Osteoblast (primary cell): Measurements from ENCODE around the gene ESR1. TPM values are rescaled to one million over a fixed set of nuclear protein-coding genes. Genes with fewer than 3 reads are reported as not detected.
A peak's percentile ranks its signal among the peaks of the same experiment; 100 is the strongest.

ENCODE experiments used
- DNase-seq: peaks from one replicate; pipeline ENCODE4 v3.0.0; 2011; ENCODE audit warnings: low spot score, mixed read lengths; ENCODE audit not compliant: insufficient read length; ENCODE audit errors: missing footprints
- H2AFZ ChIP-seq: 2 replicates; pipeline ENCODE4 v1.6.0; 2011; ENCODE audit warnings: mild to moderate bottlenecking, low read length
- H3K27ac ChIP-seq: 2 replicates; pipeline ENCODE4 v1.5.1; 2011; ENCODE audit warnings: mild to moderate bottlenecking, low read depth, low read length, moderate library complexity
- H3K27me3 ChIP-seq: 2 replicates; pipeline ENCODE4 v1.6.0; 2012; ENCODE audit warnings: mild to moderate bottlenecking, control low read depth, inconsistent platforms, low read length, moderate library complexity; ENCODE audit not compliant: insufficient read depth
- H3K36me3 ChIP-seq: 2 replicates; pipeline ENCODE4 v1.5.1; 2011; ENCODE audit warnings: mild to moderate bottlenecking, low read length, control low read depth, moderate library complexity; ENCODE audit not compliant: insufficient read depth
- H3K4me1 ChIP-seq: 2 replicates; pipeline ENCODE4 v1.5.1; 2011; ENCODE audit warnings: mild to moderate bottlenecking, low read length, control low read depth, moderate library complexity; ENCODE audit not compliant: insufficient read depth
- H3K4me2 ChIP-seq: 2 replicates; pipeline ENCODE4 v1.6.0; 2011; ENCODE audit warnings: mild to moderate bottlenecking, low read length; ENCODE audit not compliant: insufficient read depth
- H3K4me3 ChIP-seq: fragments of 200-600 bp; sonication (generic); 3 replicates; pipeline ENCODE4 v1.5.1; 2012; ENCODE audit warnings: mild to moderate bottlenecking, low read length, inconsistent platforms; ENCODE audit not compliant: insufficient read depth
- H3K79me2 ChIP-seq: 2 replicates; pipeline ENCODE4 v1.6.0; 2012; ENCODE audit warnings: mild to moderate bottlenecking, low read length, control low read depth, inconsistent platforms; ENCODE audit not compliant: insufficient read depth
- H3K9me3 ChIP-seq: 2 replicates; pipeline ENCODE4 v1.5.1; 2011; ENCODE audit warnings: low read depth, low read length, control low read depth
- H4K20me1 ChIP-seq: 2 replicates; pipeline ENCODE4 v1.6.0; 2012; ENCODE audit warnings: mild to moderate bottlenecking, low read length, control low read depth; ENCODE audit not compliant: insufficient read depth
- total RNA-seq: library from RNA; depleted of rRNA; stranded (reverse); fragments of >200 nt; gene quantifications from 2 replicates; pipeline ENCODE4 v1.2.3, GENCODE V29; 2012
- TF ChIP-seq, protein P1 (sequence below): IDR thresholded peaks from 2 replicates; pipeline ENCODE4 v1.5.1; 2011; ENCODE audit warnings: mild to moderate bottlenecking, low read depth, low read length, moderate library complexity; ENCODE audit errors: extremely low read depth

ESR1 gene
- total RNA-seq, 1 donor: 3.3 TPM

DNA sequence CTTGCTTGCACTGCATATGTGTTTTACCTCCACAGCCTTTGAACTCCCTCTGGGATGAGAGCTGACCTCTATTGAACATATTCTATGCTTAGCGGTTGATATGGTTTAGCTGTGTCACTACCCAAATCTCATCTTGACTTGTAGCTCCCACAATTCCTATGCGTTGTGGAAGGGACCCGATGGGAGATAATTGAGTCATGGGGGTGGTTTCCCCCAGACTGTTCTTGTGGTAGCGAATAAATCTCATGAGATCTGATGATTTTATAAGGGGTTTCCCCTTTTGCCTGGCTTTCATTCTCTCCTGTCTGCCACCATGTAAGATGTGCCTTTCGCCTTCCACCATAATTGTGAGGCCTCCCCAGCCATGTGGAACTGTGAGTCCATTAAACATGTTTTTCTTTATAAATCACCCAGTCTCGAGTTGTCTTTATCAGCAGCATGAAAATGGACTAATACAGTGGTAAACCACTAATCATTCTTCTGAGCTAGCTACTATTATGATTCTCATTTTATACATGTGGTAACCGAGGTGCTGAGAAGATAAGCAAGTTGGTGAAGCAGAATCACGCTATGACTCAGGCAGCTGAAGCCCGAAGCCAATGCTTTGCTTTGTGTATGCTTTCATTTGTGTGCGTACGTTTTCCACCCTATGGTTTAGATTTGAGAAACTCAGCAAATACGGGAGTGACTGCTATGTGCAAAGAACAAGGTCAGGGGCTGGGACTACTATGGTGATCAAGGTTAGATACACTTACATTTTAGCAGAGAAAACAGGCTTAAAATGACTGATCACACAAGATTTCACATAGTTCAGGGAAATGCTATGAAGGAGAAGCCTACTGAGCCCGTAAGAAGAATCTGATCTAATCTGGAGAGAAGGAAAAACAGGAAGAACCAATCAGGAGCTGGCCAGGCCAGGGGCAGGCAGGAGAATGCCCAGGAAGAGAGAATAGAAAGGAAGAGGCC lies 363.5 kb downstream of the ESR1 start:
- peaks cover 11% of the 10 kb centered on the region for H3K36me3 ChIP-seq
- H3K79me2 ChIP-seq: no peaks in the 10 kb centered on the region
- H3K4me3 ChIP-seq: peak overlapping the region; percentile 40
- H3K27me3 ChIP-seq: no peaks in the 10 kb centered on the region
- no peaks in the 10 kb centered on the region for H4K20me1 ChIP-seq
- TF ChIP-seq, protein P1, sequence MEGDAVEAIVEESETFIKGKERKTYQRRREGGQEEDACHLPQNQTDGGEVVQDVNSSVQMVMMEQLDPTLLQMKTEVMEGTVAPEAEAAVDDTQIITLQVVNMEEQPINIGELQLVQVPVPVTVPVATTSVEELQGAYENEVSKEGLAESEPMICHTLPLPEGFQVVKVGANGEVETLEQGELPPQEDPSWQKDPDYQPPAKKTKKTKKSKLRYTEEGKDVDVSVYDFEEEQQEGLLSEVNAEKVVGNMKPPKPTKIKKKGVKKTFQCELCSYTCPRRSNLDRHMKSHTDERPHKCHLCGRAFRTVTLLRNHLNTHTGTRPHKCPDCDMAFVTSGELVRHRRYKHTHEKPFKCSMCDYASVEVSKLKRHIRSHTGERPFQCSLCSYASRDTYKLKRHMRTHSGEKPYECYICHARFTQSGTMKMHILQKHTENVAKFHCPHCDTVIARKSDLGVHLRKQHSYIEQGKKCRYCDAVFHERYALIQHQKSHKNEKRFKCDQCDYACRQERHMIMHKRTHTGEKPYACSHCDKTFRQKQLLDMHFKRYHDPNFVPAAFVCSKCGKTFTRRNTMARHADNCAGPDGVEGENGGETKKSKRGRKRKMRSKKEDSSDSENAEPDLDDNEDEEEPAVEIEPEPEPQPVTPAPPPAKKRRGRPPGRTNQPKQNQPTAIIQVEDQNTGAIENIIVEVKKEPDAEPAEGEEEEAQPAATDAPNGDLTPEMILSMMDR: no peak
- peak; percentile 36 for DNase-seq
- H3K9me3 ChIP-seq: no peaks in the 10 kb centered on the region
- H3K4me2 ChIP-seq: peak overlapping the region; percentile 64
- H3K4me1 ChIP-seq: peaks cover 10% of the 10 kb centered on the region
- peak overlapping the region; percentile 52 for H3K27ac ChIP-seq
- H2AFZ ChIP-seq: no peak overlapping the region

DNA sequence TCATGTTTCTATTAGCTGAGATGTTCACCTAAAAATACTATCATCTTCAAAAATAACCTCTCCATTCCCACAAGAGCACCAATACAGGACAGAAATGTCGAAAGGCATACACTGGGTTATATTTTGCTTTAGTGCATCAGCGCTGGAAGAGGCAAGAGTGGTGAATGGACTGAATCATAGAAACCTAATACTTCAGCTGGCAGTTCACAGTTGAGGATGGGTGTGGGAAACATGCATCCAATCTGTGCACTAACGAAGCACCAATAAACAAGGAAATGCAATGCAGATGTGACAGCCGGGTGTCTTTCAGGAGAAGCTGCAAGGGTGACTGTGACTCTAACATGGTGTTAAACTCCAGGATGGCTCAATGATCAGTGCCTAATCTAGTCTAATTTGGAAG lies 365.8 kb downstream of the ESR1 start:
- Histone ChIP-seq H3K27me3 (no peaks in the 10 kb centered on the region), H4K20me1 (no peaks in the 10 kb centered on the region), H3K27ac (no peak overlapping the region), H3K9me3 (no peaks in the 10 kb centered on the region), H3K4me3 (no peak overlapping the region), H3K4me1 (peaks cover 10% of the 10 kb centered on the region), H2AFZ (no peak overlapping the region), H3K4me2 (no peak overlapping the region), H3K79me2 (no peaks in the 10 kb centered on the region), H3K36me3 (peaks cover 16% of the 10 kb centered on the region)
- no peak for DNase-seq
- TF ChIP-seq, protein P1: no peak

DNA sequence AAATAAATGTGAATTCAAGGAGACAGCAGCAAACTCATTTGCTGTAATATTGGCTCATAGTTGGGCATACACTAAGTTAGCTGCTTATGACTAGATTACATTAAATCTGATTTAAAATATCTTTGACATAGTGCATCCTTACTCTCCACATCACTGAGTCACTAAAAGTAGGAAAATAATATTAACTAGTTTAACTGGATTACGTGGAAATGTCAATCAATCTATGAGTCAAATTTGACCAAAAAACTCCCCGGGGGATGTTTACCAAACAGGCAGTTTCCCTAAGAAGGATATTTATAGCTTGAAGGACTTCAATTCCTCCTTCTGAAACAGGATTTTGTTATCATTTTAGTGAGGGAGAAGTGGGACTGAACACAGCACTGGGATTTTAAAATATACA lies 366.5 kb downstream of the ESR1 start:
- peaks cover 18% of the 10 kb centered on the region for H3K36me3 ChIP-seq
- TF ChIP-seq, protein P1: no peak
- H3K9me3 ChIP-seq: no peaks in the 10 kb centered on the region
- no peaks in the 10 kb centered on the region for H3K27me3 ChIP-seq
- peaks cover 10% of the 10 kb centered on the region for H3K4me1 ChIP-seq
- H4K20me1 ChIP-seq: no peaks in the 10 kb centered on the region
- H3K79me2 ChIP-seq: no peaks in the 10 kb centered on the region
- no peak overlapping the region for H2AFZ ChIP-seq
- no peak overlapping the region for H3K4me3 ChIP-seq
- H3K4me2 ChIP-seq: no peak overlapping the region
- DNase-seq: no peak
- no peak overlapping the region for H3K27ac ChIP-seq

DNA sequence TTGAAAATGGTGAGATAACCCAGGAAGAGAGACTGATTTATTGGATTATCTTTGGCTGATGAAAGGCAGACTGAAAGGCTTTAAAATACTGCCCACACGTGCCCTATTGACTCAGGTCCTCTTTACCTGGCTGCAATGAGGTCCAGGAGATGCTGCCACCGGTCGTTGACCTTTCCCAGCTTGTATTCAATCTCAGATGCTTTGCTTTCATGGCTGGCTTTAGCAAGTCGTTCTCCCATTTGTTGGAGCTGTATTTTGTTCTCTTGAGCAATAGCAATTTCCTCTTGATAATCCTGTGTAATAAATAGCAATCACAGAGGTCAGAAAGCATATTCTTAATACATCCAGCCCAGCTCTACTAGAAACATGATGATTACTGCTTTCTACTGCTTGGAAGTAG lies 368.8 kb downstream of the ESR1 start:
- TF ChIP-seq, protein P1: no peak
- no peak overlapping the region for H3K4me2 ChIP-seq
- peaks cover 18% of the 10 kb centered on the region for H3K36me3 ChIP-seq
- no peaks in the 10 kb centered on the region for H3K27me3 ChIP-seq
- DNase-seq: no peak
- no peak overlapping the region for H2AFZ ChIP-seq
- no peak overlapping the region for H3K27ac ChIP-seq
- peaks cover 6% of the 10 kb centered on the region for H3K4me1 ChIP-seq
- no peak overlapping the region for H3K4me3 ChIP-seq
- no peaks in the 10 kb centered on the region for H3K9me3 ChIP-seq
- H4K20me1 ChIP-seq: no peaks in the 10 kb centered on the region
- no peaks in the 10 kb centered on the region for H3K79me2 ChIP-seq
